Urothelium cell line (cell line): ENCODE results near the gene MT1F.
"Not testable (repeated sequence)": the region's sequence is repeated elsewhere in the genome, so short reads cannot be mapped to it uniquely, and the experiment has no call there.

Source experiments
- DNase-seq: peaks from one replicate; pipeline ENCODE4 v3.0.0; 2011; ENCODE audit warnings: low spot score, mixed read lengths
- FAIRE-seq: peaks from 2 replicates; lab custom pipeline; 2011; peaks lifted over from hg19 to GRCh38; lab: Jason Lieb, UNC

Gene MT1F

DNA sequence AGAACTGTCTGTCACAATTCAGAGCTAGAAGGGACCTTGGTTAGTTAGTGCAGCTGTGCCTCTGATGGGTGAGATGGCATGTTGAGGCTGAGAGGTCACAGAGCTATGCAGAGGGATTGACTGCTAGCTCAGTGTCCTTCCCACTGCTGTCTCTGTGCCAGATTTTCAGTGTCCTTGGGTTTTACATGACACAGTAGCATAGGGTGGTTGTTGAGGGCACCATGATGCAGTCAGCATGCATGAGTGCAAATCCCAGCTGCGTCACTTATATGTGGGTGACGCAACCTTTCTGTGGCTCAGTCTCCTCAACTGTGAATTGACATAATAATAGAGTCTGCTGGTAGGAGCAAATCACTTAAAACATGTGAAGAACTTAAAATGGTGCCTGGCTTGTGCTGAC lies 16.6 kb upstream of the MT1F start:
- FAIRE-seq, result no peak
- DNase-seq, result no peak

DNA sequence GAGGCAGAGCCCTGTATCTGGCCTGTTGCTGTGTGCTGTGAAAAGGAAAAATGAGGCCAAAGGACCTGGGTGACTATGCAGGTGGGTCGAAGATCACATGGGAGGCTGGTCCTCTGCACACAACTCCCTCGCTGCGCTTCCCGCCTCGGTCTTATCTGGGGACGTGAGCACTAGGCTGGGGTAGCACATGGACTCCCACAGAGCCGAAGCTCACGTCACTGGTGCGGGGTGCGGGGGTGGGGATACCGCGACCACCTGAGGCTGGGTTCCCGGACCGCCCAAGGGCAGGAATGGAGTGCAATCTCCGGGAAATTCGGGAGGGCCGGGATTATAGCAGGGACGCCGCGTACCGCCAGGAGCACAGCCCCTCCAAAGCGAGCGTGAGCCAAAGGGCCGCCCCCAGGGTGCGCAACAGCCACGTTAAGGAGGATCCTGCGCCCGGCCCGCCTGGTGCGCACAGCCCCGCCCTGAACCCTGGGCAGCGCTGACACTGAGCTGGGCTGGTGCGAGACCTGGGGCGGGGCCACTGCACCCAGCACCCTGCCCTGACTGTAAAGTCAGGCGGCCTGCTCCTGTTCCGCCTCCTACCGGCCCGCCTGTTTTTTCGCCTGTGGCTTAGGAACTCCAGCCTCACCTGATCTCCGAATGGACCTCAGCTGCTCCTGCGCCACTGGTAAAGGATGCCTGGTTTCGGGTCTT lies 14.5 kb upstream of the MT1F start:
- DNase-seq, result no peak
- FAIRE-seq, result no peak

DNA sequence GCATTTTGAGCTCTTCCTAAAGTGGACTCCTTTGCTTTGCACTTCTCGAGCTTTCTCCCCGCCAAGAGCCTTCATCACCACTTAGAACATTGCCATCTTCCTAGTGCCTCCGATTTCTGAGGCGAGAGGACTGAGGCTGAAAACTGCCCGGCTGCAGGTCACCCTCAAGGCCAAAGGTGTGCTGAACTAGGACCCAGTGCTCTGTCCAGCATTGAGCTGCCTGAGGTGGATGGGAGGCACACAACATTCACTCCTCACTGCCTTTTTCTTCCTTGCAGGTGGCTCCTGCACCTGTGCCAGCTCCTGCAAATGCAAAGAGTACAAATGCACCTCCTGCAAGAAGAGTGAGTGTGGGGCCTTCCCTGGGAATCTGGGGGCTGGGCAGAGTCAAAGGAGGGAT lies 13.9 kb upstream of the MT1F start:
- no peak for DNase-seq

DNA sequence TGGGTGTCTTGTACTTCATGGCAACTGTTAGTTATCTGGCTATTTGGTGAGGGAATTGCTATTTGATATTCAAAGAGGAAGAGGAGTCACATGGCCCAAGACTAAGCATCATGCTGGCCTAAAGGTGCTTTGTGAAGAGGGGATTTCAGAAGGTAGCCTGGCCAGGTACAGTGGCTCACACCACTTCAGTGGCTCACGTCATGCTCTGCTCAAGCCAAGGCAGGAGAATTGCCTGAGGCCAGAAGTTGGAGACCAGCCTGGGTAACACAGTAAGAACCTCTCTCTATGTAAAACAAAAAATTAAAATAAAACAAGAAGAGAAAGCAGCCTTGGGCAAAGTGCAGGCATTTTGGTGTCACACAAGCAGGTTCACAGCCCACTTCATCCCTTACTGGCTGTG lies 12.4 kb upstream of the MT1F start:
- DNase-seq (no peak), FAIRE-seq (no peak)

More for the DNA sequence above, 13.9 kb upstream of the MT1F start:
- FAIRE-seq, result no peak

DNA sequence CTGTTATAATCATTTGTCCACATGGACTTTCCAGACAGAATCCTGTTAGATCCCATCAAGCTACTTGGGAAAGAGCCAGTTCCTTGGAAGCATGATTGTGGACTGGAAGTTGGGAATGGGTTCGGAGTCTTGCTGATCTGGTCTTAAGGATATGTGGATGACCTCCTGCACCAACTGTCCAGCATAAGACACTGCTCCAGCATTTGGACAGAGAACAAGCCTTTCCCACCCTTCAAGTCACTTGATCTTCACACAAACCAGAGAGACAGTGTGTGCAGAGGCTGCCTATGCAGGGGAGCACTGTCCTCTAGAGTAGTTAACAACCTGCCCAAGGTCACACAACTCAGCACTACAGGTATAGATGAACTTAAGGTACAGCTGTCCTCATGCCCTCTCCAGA lies 11.9 kb upstream of the MT1F start:
- DNase-seq, result no peak
- FAIRE-seq, result no peak

DNA sequence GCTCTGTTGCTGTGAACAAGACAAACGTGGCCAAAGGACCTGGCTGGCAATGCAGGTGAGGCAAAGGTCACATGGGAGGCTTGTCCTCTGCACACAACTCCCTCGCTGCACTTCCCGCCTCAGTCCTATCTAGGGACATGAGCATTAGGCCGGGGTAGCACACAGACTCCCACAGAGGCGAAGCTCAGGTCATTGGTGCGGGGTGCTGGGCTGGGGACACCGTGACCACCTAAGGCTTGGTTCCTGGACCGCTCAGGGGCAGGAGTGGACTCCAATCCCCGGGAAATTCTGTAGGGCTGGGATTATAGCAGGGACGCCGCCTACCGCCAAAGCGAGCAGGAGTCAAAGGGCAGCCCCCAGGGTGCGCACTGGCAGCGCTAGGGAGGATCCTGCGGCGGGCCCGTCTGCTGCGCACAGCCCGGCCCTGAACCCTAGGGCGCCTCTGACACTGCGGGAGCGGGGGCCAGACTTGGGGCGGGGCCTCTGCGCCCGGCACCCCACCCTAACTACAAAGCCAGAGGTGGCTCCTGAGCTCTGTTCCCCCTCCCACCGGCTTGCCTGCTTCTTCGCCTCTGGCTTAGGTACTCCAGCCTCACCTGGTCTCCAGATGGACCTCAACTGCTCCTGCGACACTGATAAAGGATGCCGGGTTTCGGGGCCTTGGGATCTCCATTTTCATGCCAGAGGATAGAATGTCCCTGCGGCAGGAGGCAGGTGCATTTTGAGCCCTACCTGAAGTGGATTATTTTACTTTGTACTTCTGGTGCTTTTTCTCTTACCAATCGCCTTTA lies 9.9 kb upstream of the MT1F start:
- DNase-seq, result no peak
- FAIRE-seq, result no peak

DNA sequence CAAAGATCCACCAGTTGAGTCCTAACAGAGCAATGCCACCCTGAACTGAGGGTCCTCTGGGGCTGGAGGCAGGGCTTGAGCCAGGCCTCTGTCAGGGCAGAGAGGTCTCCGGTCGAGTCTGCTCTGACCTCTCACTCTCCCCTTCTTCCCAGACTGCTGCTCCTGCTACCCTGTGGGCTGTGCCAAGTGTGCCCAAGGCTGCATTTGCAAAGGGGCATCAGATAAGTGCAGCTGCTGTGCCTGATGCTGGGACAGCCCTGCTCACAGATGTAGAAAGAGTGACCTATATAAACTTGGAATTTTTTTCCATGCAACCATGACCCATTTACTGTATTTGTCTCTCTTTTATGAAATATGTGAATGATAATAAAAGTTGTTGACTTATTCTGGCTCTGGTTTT lies 8.5 kb upstream of the MT1F start:
- no peak for FAIRE-seq
- DNase-seq, result no peak

DNA sequence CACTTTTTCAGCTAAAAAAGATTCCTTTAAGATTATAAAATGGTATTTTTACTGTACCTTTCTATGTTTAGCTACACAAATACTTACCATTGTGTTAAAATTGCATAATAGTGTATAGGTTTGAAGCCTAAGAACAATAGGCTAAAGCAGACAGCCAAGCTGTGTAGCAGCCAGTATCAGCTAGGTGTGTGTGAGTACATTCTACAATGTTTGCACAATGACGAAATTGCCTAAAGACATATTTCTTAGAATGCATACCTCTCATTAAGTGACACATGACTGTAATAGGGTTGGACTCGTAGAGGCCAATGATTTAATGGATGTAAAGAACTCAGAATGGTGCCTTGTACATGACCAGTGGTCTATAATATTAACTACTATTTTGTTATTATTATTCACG lies 7.9 kb upstream of the MT1F start:
- no peak for DNase-seq
- FAIRE-seq, result no peak

DNA sequence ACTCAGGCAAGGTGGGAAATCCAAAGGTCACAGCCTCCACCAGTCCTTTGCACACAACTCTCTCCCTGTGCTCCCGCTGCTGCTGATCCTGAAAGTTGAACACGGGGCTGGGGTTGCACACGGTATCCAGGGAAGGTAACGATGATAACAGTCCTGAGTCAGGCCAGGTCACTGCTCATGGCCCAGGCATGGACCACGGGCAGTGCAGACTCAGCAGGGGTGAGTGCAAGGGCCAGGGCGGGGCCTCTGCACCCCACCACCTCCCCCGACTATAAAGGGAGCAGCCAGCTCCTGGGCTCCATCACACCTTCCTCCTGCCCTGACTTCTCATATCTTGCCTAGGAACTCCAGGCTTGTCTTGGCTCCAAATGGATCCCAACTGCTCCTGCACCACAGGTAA lies 6.2 kb upstream of the MT1F start, which contains the start of gene MT1B:
MT1B (plus strand) TSS at position 301 of the 400 bp plus-strand sequence; CDS start at position 369, 68 bp downstream.
- FAIRE-seq (no peak), DNase-seq (no peak)

DNA sequence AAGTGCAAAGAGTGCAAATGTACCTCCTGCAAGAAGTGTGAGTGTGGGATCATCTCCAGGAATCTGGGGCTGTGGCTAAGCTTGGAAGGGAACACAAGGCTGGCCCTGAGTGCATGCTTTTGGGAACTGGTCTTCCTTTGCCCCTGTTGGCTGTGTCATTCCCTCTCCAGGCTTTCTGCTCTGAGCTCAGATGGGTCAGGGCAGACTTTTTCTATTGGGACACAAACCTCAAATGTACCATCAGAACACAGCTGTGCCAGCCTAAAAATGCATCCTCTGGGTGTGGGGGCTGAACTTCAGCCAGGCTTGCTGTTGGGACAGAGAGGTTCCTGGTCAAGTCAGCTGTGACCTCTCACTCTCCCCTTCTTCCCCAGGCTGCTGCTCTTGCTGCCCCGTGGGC lies 5.2 kb upstream of the MT1F start:
- DNase-seq, result no peak
- FAIRE-seq, result no peak

DNA sequence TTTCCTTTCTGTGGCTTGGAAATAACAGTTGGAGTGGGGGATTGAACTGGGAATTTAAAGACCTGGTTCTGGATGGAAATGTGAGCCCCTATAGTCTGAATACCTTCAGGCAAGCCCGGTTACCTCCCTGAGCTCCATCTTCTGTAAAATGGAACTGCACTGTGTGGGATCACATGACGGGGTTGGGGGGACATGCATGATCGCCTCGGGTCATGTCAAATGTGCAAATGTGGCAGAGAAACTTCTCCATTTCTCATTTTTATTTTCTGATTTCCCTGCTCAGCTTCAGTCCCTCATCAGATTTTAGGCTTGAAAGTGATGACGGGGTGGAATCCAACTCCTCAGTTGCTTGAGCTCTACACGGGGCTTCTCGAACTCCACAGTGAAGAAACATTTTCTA lies 4.5 kb upstream of the MT1F start:
- DNase-seq (no peak), FAIRE-seq (no peak)

DNA sequence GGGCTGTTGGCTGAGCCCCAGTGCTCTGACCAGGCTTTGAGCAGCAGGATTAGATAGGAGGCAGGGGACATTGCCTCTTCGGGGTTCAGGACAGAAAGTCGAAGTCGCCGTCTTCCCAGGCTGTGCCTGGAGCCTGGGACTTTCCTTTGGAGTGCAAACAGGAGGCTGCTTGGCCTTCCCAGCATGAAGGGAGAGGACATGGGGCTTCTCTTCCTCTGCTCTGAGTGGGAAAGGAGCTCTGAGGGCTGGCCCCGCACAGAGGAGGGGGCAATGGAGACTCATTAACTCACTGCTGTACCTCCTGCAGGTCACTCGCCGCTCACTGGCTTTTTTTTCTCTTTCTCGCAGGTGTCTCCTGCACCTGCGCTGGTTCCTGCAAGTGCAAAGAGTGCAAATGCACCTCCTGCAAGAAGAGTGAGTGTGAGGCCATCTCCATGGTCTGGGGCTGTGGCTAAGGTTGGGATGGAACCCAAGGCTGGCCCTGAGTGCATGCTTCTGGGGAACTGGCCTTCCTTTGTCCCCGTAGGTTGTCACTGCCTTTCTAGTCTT lies 642 bp downstream of the MT1F start:
- no peak for FAIRE-seq
- no peak for DNase-seq

DNA sequence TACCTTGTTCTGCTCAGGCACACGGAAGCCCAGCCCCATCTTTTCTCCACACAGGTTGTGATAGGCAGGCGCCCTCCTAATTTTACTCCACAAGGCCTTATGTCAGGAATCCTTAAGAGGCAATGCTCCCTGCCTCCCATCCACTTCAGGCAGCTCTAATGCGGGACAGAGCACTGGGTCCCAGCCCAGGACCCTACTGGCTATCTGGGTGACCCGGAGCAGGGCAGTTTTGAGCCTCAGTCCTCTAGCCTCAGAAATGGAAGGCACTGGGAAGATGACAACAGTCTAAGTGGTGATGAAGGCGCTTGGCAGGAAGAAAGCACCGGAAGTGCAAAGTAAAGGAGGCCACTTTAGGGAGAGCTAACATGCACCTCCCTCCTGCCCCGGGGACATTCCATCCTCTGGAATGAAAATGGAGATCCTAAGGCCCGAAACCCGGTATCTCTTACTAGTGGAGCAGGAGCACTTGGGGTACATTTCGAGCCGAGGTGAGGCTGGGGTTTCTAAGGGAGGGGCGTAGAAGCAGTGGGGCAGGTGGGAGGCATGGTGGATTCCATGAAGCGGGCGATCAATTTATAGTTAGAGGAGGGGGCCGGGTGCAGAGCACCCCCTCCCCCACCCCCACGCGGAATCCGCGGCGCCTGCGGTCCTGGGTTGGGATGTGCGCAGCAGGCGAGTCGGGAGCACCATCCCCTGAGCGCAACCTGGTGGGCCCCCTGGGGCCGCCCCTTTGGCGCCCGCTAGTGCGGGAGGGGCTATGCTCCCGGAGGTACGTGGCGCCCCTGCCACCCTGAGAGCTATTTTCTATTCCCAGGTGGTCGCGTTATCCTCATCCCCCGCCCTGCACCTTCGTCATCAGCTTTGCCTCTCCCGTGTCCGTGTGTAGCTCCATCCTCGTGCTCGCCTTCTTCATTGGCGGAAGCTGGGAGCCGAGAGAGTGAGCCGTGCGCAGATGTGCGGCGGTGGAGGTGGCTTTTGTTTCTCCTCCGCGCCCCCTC lies 4.9 kb downstream of the MT1F start:
- DNase-seq, result no peak
- no peak for FAIRE-seq

DNA sequence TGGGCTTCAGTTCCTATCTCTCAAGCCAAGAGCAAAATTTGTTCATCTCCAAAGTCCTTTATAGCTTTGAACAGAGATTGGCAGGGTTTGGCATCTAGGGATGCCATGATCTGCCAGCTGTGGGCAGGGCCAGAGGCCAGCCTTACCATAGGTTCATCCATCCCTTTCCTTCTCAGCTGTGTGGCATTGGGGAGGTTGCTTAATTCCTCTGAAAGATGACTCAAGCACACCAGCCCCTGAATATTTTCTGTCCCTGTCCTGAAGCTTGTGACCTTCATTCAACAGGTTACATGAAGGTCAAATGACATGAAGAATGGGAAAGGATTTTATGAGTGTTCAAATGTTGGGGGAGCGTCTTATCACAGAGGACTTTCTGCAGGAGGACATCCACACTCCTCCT lies 6.7 kb downstream of the MT1F start:
- DNase-seq (no peak), FAIRE-seq (no peak)

DNA sequence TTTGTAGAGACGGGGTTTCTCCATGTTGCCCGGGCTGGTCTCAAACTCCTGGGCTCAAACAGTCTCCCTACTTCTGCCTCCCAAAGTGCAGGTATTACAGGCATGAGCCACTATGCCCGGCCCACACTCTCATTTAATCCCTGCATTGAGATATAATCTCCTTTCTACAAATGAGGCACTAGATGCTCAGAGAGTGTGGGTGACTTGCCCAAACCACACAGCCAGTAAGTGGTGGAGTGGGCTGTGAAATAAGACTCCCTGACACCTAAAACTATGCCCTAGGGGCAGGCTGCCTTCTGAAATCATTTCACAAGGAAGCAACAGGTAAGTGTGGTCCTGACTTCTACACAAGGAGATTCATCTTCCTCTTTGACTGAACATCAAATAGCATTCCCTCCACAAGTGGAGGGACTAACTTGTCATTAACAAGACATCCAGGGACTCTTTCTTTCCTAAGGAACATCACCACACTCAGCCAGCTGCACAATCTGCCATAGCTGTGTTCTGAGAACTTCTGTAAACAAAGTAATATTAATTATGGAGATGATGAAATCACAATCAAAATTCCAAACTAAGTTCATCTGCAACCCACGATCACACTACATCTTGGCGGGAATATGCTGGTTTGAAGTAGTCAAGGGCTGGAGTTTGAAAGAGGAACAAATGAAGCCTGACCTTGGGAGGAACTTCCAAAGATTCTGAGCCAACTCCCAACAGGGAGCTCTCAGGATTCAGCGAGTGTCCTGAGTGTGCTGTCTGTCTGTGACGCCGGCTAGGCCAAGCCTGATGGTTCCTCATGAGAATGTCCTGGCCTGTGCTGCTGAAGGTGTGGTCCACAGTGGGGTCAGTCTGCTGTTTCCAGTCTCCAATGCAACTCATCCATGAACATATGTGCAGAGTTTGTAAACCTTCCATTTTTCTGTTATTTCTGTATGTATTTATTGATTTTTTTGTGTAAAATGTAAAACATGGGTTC lies 7.8 kb downstream of the MT1F start:
- not testable (repeated sequence) for FAIRE-seq, DNase-seq

DNA sequence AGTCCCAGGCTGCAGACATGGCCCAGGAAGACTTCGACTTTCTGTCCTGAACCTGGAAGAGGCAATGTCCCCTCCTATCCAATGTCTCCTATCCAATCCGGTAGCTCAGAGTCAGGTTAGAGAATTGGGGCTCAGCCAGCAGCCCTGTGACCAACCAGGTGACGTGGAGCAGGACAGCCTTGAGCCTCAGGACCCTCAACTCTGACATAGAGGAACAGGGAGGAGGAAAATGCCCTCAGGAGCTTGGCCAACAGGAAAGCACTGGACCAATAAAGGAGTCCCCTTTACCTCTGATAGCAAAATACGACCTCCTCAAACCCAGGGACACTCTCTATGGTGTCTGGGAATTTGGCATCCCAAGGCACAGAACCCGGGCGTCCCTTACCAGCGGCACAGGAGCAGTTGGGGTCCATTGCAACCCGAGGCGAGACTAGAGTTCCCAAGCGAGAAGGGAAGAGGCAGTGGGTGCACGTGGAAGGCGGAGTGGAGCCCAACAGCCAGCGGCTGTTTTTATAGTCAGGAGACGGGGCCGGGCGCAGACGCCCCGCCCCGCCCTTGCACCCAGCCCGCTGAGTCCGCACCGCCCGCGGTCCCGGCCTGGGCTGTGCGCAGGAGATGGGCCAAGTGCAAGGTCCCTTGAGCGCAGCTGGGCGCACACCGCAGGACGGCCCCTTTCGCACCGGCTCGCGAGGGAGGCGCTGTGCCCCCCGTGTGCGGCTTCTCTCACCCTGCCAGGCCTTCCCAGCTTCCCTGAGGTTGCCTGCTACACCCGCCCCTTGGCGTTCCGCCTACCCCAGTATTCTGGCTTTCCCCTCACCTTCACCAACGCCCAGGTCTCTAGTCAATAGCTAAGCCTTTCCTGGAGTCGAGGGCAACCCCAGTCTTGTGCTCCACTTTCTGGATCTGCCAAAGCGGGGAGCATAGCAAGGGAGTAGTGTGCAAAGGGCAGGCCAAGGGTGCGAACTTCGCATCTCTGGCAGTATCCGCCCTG lies 10.1 kb downstream of the MT1F start, which contains the start of gene MT1G:
MT1G (minus strand) TSS at position 485 of the 991 bp plus-strand sequence; CDS start at position 413, 72 bp downstream.
- FAIRE-seq, result no peak
- DNase-seq, result no peak

DNA sequence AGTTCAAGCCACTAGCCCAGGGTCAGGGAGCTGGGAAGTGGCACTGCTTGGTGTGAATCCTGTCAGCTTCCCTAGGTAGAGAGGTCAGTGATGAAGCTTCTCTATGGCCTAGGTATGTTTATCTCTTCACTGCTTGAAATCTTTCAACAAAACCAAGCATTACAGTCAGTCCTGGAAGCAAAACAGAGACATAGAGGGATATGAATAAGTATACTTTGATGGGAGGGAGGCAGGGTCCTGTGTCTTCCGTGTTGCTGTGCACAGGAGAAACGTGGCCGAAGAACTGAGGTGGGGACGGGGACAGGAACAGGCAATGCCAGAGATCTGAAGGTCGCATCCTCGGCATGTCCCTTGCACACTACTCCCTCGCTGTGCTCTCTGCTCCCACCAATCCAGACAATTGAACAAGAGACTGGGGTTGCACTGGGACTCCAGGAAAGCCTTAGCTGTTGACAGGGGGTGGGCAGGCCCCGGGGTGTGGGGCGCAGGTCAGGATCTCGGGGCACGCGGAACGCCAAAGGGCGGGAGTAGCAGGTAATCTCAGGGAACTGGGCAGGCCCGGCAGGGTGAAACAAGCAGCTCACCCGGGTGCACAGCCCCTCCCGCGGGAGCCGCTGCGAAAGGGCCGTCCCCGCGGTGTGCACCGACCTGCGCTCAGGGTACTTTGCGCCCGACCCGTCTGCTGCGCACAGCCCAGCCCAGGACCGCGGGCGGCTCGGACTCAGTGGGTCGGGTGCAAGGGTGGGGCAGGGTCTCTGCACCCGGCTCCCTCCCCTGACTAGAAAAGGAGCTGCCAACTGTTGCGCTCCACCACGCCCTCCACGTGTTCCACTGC lies 11.5 kb downstream of the MT1F start, which contains the start of gene MT1H:
MT1H (plus strand) TSS at position 810 of the 835 bp plus-strand sequence. CDS start 71 bp downstream, outside the sequence.
- DNase-seq (no peak), FAIRE-seq (no peak)
